GM12801 (cell line): ENCODE data around the gene RCOR1.

Source experiments
- CTCF ChIP-seq: IDR thresholded peaks from one replicate; pipeline ENCODE4 v1.5.1; 2011; ENCODE audit warnings: control low read depth; ENCODE audit not compliant: insufficient read length; ENCODE audit errors: extremely low read depth

The RCOR1 gene

GRCh38 chr14:102565959-102566358 is 26.5 kb upstream of the RCOR1 start:
- TF ChIP-seq CTCF: no peak

GRCh38 chr14:102568115-102568614 is 24.3 kb upstream of the RCOR1 start:
- no peak for TF ChIP-seq CTCF

- TF ChIP-seq CTCF: no peak
Measured at GRCh38 chr14:102570334-102570995, 22.0 kb upstream of the RCOR1 start.

- TF ChIP-seq CTCF: no peak
Measured at GRCh38 chr14:102571043-102571442, 21.4 kb upstream of the RCOR1 start.

GRCh38 chr14:102571478-102572042 is 20.9 kb upstream of the RCOR1 start:
- no peak for TF ChIP-seq CTCF

- no peak for TF ChIP-seq CTCF
Measured at GRCh38 chr14:102573591-102574046, 18.8 kb upstream of the RCOR1 start.

- no peak for TF ChIP-seq CTCF
Measured at GRCh38 chr14:102574281-102575159, 17.9 kb upstream of the RCOR1 start.
